Endothelial cell (in vitro differentiated cells): ENCODE measurements around the gene KNOP1. TPM values are rescaled to one million over a fixed set of nuclear protein-coding genes. Genes with fewer than 3 reads are reported as not detected.

Experiments
- DNase-seq: peaks from one replicate; pipeline ENCODE4 v3.0.0; 2021; ENCODE audit warnings: low spot score
- H3K27ac Mint-ChIP-seq: one replicate; pipeline ENCODE4 v1.8.0; 2021; ENCODE audit warnings: mixed read lengths, inconsistent platforms; ENCODE audit not compliant: unreplicated experiment
- H3K27me3 Mint-ChIP-seq: one replicate; pipeline ENCODE4 v1.8.0; 2021; ENCODE audit warnings: mild to moderate bottlenecking, moderate library complexity, mixed read lengths, inconsistent platforms; ENCODE audit not compliant: unreplicated experiment
- H3K36me3 Mint-ChIP-seq: one replicate; pipeline ENCODE4 v1.8.0; 2021; ENCODE audit warnings: mild to moderate bottlenecking, low read depth, mixed read lengths, inconsistent platforms; ENCODE audit not compliant: unreplicated experiment
- H3K4me1 Mint-ChIP-seq: one replicate; pipeline ENCODE4 v1.8.0; 2021; ENCODE audit warnings: mild to moderate bottlenecking, mixed read lengths, inconsistent platforms; ENCODE audit not compliant: unreplicated experiment
- H3K4me3 Mint-ChIP-seq: one replicate; pipeline ENCODE4 v1.8.0; 2021; ENCODE audit warnings: mild to moderate bottlenecking, mixed read lengths, inconsistent platforms; ENCODE audit not compliant: unreplicated experiment
- H3K9me3 Mint-ChIP-seq: one replicate; pipeline ENCODE4 v1.8.0; 2021; ENCODE audit warnings: mixed read lengths, inconsistent platforms; ENCODE audit not compliant: unreplicated experiment
- CTCF ChIP-seq: fragments of 200-600 bp; sonication (generic); IDR thresholded peaks from one replicate; pipeline ENCODE4 v1.5.0; 2021; ENCODE audit warnings: antibody characterized with exemption; ENCODE audit not compliant: unreplicated experiment
- total RNA-seq: library from RNA; stranded (reverse); fragmentation: NEBNext Ultra II Directional; extraction: Animal tissue kit (Norgen Biotek cat#: 25700); gene quantifications from one replicate; pipeline ENCODE4 v1.2.1, GENCODE V29; 2021; ENCODE audit not compliant: unreplicated experiment

KNOP1 gene
- total RNA-seq, 1 donor from 2014 or later, result 36.6 TPM

- no peak for TF ChIP-seq CTCF
- peaks cover 17% of the 10 kb centered on the region for H3K4me1 Mint-ChIP-seq
- H3K27ac Mint-ChIP-seq, result peak overlapping the region; percentile 74
- no peak for DNase-seq
- no peak overlapping the region for H3K4me3 Mint-ChIP-seq
- H3K27me3 Mint-ChIP-seq, result no peaks in the 10 kb centered on the region
- peaks cover 12% of the 10 kb centered on the region for H3K36me3 Mint-ChIP-seq
- no peaks in the 10 kb centered on the region for H3K9me3 Mint-ChIP-seq
Observed at GRCh38 chr16:19691161-19691711, 26.8 kb downstream of the KNOP1 start.

- TF ChIP-seq CTCF, result no peak
- Mint-ChIP-seq H3K36me3 (peaks cover 22% of the 10 kb centered on the region), H3K9me3 (no peaks in the 10 kb centered on the region), H3K27ac (no peak overlapping the region), H3K27me3 (no peaks in the 10 kb centered on the region), H3K4me3 (no peak overlapping the region), H3K4me1 (peaks cover 17% of the 10 kb centered on the region)
- DNase-seq, result no peak
Observed at GRCh38 chr16:19690196-19690595, 27.8 kb downstream of the KNOP1 start.

DNA sequence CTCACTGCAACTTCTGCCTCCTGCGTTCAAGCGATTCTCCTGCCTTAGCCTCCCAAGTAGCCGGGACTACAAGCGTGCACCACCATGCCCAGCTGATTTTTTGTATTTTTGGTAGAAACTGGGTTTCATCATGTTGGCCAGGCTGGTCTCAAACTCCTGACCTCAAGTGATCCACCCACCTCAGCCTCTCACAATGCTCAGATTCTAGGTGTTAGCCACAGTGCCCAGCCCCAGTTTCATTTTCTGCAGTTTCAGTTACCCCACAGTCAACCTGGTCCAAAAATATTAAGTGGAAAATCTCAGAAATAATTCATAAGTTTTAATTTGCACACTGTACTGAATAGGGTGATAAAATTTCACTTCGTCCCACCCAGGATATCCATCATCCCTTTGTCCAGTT lies 28.7 kb downstream of the KNOP1 start:
- no peak overlapping the region for H3K4me3 Mint-ChIP-seq
- no peak for DNase-seq
- no peak for TF ChIP-seq CTCF
- no peaks in the 10 kb centered on the region for H3K27me3 Mint-ChIP-seq
- peaks cover 31% of the 10 kb centered on the region for H3K36me3 Mint-ChIP-seq
- peaks cover 17% of the 10 kb centered on the region for H3K4me1 Mint-ChIP-seq
- H3K9me3 Mint-ChIP-seq, result no peaks in the 10 kb centered on the region
- no peak overlapping the region for H3K27ac Mint-ChIP-seq

GRCh38 chr16:19688396-19689024 lies 29.5 kb downstream of the KNOP1 start:
- no peaks in the 10 kb centered on the region for H3K9me3 Mint-ChIP-seq
- no peak for TF ChIP-seq CTCF
- no peak overlapping the region for H3K4me3 Mint-ChIP-seq
- no peaks in the 10 kb centered on the region for H3K27me3 Mint-ChIP-seq
- no peak overlapping the region for H3K27ac Mint-ChIP-seq
- DNase-seq, result no peak
- peaks cover 17% of the 10 kb centered on the region for H3K4me1 Mint-ChIP-seq
- H3K36me3 Mint-ChIP-seq, result peaks cover 34% of the 10 kb centered on the region

DNA sequence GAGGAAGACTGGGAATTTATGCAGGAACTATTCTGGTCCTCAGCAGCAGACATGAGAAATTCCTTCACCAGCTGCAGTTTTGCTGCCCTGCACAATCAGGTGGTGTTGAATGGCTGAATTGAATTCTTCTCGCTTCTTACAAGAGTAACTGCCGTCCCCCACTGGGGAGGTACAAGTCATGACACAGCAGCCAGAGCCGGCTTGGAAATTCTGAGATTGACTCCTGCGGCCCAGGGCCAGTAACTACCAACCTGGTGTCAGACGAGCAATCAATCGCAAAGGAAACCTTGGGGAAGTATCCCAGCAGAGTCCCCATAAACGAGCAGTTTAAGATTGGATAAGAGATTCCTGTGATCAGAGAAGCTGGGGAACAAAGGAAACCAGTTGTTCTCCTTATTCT lies 30.7 kb downstream of the KNOP1 start:
- H3K9me3 Mint-ChIP-seq, result no peaks in the 10 kb centered on the region
- H3K4me3 Mint-ChIP-seq, result no peak overlapping the region
- peaks cover 42% of the 10 kb centered on the region for H3K36me3 Mint-ChIP-seq
- H3K27ac Mint-ChIP-seq, result no peak overlapping the region
- no peaks in the 10 kb centered on the region for H3K27me3 Mint-ChIP-seq
- DNase-seq, result no peak
- peaks cover 17% of the 10 kb centered on the region for H3K4me1 Mint-ChIP-seq
- TF ChIP-seq CTCF, result no peak
